NCI-H2029 treated with DMSO at 0.1 percent for 48 hours (cell line): Measurements from ENCODE around the gene HMCN1.

Experiments used
- DNase-seq: peaks from one replicate; lab custom pipeline; 2025; lab: John Stamatoyannopoulos, UW

The HMCN1 gene

GRCh38 chr1:185733818-185734735, at the start of gene HMCN1:
HMCN1 (plus strand) TSS chr1:185734391; CDS start chr1:185734780, 389 bp downstream.
- peak; percentile 15 for DNase-seq

GRCh38 chr1:185686821-185687778, 47.1 kb upstream of the HMCN1 start:
- no peak for DNase-seq

- DNase-seq: no peak
Measured at GRCh38 chr1:185690527-185690926, 43.7 kb upstream of the HMCN1 start.

DNA sequence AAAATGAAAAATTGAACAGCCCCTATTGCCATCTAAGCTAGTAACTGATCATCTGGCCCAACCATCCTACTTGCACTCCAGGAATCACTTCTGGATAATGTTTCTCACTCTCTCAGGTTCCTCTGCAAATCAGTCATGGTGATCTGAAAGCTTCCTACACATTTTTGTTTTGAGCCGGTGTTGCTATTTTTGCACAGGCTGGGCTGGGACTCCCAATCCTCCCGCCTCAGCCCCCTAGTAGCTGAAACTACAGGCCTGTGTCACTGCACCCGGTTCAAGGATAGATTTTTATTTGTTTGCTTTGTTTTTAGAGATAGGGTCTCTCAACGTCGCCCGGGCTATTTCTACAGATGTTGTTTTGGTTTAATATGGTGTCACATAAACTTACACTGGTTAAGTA, 40.5 kb upstream of the HMCN1 start:
- no peak for DNase-seq

DNA sequence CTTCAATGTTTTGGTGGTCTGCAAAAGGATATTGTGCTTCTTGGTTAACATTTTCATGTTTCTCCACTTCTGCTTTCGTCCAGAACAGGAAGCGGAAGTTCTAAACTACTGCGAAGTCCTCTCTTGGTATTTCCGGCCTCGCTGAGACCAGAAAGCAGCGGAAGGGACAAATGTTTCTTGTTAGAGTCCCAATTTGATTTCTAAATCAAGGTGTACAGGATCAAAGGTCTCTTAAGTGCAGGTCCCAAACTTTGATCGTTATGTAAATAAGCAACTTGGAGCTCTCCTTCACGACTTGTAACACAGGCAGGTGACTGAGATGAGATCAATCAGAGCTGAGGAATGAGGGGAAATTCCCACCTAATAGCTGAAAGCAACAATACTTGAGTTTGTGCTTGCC, 40.1 kb upstream of the HMCN1 start:
- no peak for DNase-seq

GRCh38 chr1:185695299-185695698, 38.9 kb upstream of the HMCN1 start:
- DNase-seq: no peak

DNA sequence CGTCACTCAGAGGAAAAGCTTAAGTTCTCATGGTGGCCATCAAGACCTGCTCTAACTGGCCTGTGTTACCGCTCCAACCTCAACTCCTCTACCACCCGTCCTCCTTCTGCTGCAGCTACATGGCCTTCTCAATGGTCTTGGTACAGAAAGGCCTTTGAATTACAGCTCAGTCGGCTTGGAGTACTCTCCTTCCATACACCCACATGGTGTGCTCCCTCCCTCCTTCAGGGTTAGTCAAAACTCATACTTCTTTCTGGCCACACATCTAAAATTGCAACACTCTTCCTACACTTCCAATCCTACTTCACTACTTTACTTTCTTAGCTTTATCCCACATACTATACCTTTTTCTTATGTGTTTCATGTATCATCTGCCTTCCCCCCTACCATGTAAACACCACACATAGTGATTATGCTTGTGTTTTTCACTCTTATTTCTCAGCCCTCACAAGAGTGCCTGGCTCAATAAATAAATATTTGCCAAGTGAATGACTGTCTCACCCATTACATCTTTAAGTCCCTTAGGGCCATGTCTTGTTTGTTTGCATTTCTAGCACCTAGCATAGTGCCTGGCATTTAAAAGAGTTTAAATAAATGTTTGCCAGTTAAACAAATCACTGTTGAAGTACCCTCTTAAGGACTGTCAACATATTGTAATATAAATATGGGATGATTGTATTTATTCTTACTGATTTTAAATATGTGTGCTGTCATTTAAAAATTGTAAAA, 37.6 kb upstream of the HMCN1 start:
- peak; percentile 75 for DNase-seq

GRCh38 chr1:185699874-185700273, 34.3 kb upstream of the HMCN1 start:
- DNase-seq: no peak

GRCh38 chr1:185701650-185702049, 32.5 kb upstream of the HMCN1 start:
- DNase-seq: no peak

- DNase-seq: no peak
Measured at GRCh38 chr1:185704181-185704580, 30.0 kb upstream of the HMCN1 start.

GRCh38 chr1:185716095-185716494, 18.1 kb upstream of the HMCN1 start:
- DNase-seq: no peak

DNA sequence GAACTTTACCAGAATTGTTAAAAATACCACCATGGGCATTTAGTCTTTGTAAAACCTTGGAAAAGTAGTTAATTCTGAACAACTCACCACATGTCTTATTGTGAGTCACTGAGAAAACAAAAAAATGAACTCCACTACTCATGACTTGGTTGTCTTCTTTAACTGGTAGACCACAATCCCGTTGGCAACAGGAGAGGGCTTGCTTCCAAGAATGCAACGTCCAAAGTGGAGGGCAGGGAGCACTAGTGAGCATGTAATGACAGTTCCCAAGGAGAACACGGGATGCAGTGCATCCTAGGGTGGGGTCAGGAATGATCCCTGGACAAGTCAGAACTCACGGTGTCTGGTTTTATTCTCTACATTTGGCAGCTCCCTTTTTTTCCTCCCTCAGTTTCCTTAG, 15.2 kb upstream of the HMCN1 start:
- no peak for DNase-seq

GRCh38 chr1:185720633-185721272, 13.4 kb upstream of the HMCN1 start:
- no peak for DNase-seq

DNA sequence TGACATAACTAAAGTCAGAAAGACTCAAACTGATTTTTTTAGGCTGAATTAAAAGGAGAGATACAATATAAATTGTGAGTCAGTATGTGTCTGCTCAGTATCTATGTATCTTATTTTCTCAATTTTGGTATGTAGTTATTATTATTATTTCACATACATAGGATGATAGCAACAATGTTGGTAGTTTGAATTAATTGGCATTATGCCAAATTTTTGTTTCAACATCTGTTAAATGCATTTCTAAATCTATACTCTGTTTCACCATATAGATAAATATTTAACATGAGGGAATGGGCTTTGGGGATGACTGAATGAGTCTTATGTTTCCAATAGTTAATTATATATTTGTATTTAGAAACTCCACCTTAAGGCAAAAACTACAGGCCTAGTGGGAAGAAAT, 12.6 kb upstream of the HMCN1 start:
- no peak for DNase-seq

DNA sequence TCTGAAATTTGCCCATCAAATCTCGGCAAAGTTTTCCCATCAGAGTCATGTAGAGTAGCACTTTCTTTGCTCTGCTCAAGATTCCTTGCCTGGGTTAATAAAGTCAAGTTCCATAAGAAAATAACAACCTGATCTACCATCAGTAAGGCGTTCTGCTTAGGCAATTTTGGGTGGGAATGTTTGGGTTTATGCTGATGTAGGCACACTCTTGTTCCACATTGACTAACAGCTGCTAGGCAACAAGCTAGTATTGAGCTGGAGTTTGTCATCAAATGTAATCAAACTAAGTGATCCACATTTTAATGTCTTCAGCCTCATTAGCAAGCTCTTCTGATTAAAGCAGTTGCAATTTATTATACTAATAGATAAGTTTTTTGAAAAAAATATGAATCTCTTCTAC, 12.1 kb upstream of the HMCN1 start:
- DNase-seq: no peak

DNA sequence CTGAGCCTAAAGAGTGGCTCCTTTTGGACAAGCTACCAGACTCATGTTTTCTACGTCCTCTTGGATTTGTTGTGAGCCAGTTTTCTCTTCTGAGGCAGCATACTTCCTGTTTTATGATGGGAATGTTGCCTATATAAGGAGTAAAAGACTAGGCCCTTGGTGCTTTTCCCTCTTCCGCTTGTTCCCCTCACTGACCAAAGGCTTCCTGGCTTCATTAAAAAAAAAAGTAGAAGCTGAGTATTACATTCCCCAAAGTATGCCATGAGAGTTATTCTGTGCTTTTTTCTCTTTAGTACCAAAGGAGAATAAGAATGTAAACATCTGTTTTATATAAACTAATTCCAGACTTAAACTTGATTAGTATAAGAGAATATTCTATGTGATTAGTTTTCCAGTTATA, 6.5 kb upstream of the HMCN1 start:
- no peak for DNase-seq

DNA sequence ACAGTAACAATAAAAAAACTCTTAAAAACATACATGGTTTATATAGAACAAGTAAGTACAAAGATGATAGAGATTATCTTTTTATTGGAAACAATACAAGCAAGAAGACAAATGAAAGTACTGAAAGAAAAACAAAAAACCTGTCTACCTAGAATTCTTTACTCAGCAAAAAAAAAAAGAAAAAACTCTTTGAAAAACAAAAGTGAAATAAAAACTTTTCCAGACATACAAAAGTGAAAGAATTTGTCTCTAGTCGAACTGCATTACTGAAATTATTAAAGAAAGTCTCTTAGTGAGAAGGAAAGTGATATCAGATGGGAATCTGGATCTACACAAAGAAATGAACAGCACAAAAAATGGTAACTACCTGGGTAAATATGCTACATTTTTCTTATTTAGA, 2.7 kb upstream of the HMCN1 start:
- DNase-seq: no peak

- DNase-seq: no peak
Measured at GRCh38 chr1:185732951-185733350, 1.2 kb upstream of the HMCN1 start.

- DNase-seq: no peak
Measured at GRCh38 chr1:185734929-185735700, 924 bp downstream of the HMCN1 start.

DNA sequence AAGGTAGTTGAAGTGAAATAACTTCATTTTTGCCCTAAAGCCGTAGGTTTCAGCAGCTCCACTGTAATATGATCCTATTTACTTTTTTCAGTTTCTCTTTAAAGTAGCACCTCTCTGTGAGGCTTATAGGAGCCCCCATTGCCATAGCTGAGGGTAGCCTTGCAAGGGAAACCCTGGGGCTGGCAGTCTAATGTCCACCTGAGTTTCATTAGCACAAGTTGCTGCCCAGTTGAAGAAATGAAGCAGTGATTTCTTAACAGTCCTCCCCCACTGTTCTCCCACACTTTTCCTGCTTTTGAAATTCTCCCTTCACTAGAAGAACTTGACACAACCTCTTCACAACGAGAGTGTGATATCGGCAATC, 1.5 kb downstream of the HMCN1 start:
- no peak for DNase-seq

- no peak for DNase-seq
Measured at GRCh38 chr1:185739967-185740366, 5.8 kb downstream of the HMCN1 start.
